ENCODE results near the gene KIAA1671. TPM values are rescaled to one million over a fixed set of nuclear protein-coding genes. Genes with fewer than 3 reads are reported as not detected.

KIAA1671 gene
- total and polyA plus RNA-seq, 2 of the 13 experiments (the other 11 are each of a cell fraction or from before 2014, with no cell fraction given): 13.5 to 13.6 TPM

GRCh38 chr22:25008666-25009065 is 56.1 kb downstream of the KIAA1671 start:
- no peak for TF ChIP-seq MED1 (CRISPR knock-in tag; IDR thresholded peaks at IDR 0.05)
- no peak for TF ChIP-seq ATAD3A (CRISPR knock-in tag; IDR thresholded peaks at IDR 0.05)
- no peak for TF ChIP-seq NFYC (CRISPR knock-in tag; IDR thresholded peaks at IDR 0.05)
- no peak for TF ChIP-seq CREM (IDR thresholded peaks at IDR 0.05)
- no peak for TF ChIP-seq CREM (CRISPR knock-in tag; IDR thresholded peaks at IDR 0.05)
- no peak for TF ChIP-seq ZNF646 (CRISPR knock-in tag; IDR thresholded peaks at IDR 0.05)
- no peak for TF ChIP-seq IKZF1 (IDR thresholded peaks at IDR 0.05)
- TF ChIP-seq HOXD1 (CRISPR knock-in tag; IDR thresholded peaks at IDR 0.05): no peak
- no peak for TF ChIP-seq XRCC5 (optimal IDR thresholded peaks at IDR 0.05; ENCODE audit: low read length)
- TF ChIP-seq MTA3 (CRISPR knock-in tag; IDR thresholded peaks at IDR 0.05): no peak
- no peak for TF ChIP-seq TOE1 (CRISPR knock-in tag; IDR thresholded peaks at IDR 0.05)
- no peak for ATAC-seq
- Histone ChIP-seq H3K27ac (ENCODE audit: extremely low read length, insufficient read depth, low read length) (no peak overlapping the region), H3K9ac (ENCODE audit: insufficient read depth, low read depth, low read length) (no peak overlapping the region), H2AFZ (ENCODE audit: low read length) (no peak overlapping the region), H3K4me3 (replicated peaks in 1 of 3; ENCODE audit: insufficient read depth in 1 of 3, low read depth in 2 of 3, low read length in 3 of 3) (no peak overlapping the region), H3K4me2 (ENCODE audit: low read depth, low read length) (no peak overlapping the region), H3K4me1 (ENCODE audit: insufficient read depth, low read length) (peaks cover 8% of the 10 kb centered on the region), H3K79me2 (ENCODE audit: insufficient read depth, low read length) (no peaks in the 10 kb centered on the region), H3K36me3 (replicated peaks in 1 of 2; ENCODE audit: control insufficient read depth in 1 of 2, insufficient read depth in 2 of 2, low read length in 2 of 2) (no peaks in the 10 kb centered on the region), H4K20me1 (ENCODE audit: insufficient read depth, low read length) (no peaks in the 10 kb centered on the region), H3K27me3 (ENCODE audit: control insufficient read depth in 1 of 2, insufficient read depth in 2 of 2, low read length in 2 of 2) (no peaks in the 10 kb centered on the region), H3K9me3 (ENCODE audit: low read length) (no peaks in the 10 kb centered on the region)
- 91% methylated on average over 2 of the region's 2 CpGs for WGBS (ENCODE audit: low lambda C conversion rate)
- DNase-seq (ENCODE audit: low spot score): no peak
- POLR2A ChIA-PET: no interaction called here
- CTCF ChIA-PET (ENCODE audit: low intra/inter-chr PET ratio, low total read pairs): no interaction called here
- no peak for FAIRE-seq
- intact Hi-C loops (cut with micrococcal nuclease; ENCODE audit: unreplicated experiment) (no loop called here), in situ Hi-C loops (cut with HindIII; ENCODE audit: extremely low pct_ligation_motif_present, low pct_unique_long_range_greater_than_20kb) (no loop called here)
- BruUV-seq (replicated peaks): no TSS peak
